GM21529 (cell line): ENCODE results near the gene COL19A1.
"Not testable (repeated sequence)": the region's sequence is repeated elsewhere in the genome, so short reads cannot be mapped to it uniquely, and the experiment has no call there.

Source experiments
- ATAC-seq: cut with Tn5 transposase; IDR thresholded peaks from one replicate; pipeline ENCODE4 v1.9.1; 2021; ENCODE audit not compliant: unreplicated experiment

The COL19A1 gene

DNA sequence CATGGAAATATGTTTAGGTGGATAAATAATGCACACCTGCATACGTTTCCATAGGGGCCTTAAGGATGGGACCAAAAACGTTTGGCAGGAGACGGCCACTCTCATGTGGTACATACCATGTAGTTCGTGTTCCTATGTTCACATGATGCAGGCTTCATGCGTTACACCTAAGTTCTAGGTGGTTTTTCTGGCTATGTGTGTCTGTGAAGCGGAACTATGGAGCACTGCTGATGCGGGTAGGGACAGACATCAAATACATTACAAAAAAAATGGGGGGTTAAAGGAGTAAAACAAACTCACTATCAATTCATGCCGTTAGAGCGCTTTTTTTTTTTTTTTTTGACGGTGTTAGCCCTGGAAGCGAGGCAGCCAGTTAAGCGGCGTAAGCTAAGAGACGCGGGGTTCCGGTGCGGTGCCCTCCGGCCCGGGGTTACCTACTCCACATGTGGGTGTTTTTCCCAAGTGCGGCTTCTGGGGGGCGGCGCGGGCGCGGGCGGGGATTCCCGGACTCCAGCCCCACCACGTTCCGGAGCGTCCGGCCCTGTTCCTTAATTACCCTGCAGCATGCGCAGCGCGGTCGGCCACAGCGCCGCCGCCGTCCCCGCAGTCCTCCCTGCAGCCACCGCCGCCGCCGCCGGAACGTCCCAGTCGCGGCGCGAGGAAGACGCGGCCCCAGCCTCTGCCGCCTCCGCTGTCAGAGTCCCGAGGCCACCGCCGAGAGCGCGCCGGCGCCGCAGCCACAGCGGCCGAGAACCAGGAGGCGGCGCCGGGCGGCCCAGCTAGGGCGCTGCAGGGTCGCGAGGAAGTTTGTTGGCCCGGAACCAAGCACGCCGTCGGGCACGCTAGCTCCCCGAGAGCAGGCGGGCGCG, 648 bp downstream of the COL19A1 start:
- ATAC-seq, result peak; percentile 66

GRCh38 chr6:69867639-69867976, 1.3 kb downstream of the COL19A1 start:
- no peak for ATAC-seq

- ATAC-seq, result no peak
These were observed 2.0 kb downstream of the COL19A1 start for GRCh38 chr6:69868252-69868804.

- ATAC-seq, result no peak
These were observed 2.6 kb downstream of the COL19A1 start for GRCh38 chr6:69868961-69869360.

DNA sequence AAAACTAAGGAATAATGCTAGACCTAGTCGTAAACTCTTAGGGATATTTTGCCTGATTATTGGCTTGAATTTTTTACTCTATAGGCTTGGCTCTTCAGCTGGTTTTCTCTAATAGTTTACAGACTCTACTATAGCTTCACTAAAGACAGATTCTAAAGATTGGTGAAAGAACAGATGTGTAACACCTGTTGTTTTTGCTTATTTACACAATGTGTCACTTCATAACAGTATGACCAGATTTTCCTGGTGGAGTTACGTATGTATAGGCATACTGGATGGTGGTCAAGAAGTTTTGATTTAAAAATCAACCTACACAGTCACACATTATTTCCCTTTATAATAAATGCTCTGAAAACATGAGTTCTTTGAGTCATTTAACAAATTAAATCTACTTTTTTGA, 4.8 kb downstream of the COL19A1 start:
- no peak for ATAC-seq

DNA sequence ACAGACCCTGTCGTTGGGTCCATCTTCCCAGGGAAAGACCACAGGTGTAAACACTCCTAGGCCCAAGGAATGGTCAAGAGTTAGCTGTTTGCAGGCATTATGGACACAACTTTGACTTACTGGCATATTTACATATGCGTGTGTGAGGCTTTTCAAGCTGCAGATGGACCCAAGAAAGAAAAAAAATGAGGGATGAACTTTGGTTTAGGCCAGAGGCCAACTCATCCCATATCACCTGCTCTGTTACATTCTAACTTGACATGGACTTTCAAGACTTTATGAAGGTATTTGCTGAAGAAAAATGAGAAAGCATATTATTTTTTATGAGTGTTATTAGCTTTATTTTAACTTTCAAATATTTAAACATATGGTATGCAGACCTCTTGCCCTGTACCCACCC, 6.9 kb downstream of the COL19A1 start:
- ATAC-seq, result no peak

DNA sequence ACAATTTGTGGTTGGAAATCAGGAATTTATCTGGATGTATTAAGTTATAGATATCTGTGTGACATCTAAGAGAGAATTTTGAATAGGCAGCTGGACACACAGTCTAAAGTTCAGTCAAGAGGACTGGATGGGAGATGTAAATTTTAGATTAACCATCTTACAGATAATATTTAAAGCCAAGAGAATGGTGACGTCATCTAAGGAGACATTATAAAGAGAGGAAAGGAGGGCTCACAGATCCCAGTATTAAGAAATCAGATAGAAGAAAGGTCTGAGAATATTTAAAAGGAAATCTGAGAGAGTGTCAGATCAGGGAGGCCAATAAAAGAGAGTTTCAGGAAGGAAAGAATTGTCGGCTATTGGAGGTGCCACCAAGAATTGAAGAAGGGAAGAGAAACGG, 9.4 kb downstream of the COL19A1 start:
- ATAC-seq, result no peak

DNA sequence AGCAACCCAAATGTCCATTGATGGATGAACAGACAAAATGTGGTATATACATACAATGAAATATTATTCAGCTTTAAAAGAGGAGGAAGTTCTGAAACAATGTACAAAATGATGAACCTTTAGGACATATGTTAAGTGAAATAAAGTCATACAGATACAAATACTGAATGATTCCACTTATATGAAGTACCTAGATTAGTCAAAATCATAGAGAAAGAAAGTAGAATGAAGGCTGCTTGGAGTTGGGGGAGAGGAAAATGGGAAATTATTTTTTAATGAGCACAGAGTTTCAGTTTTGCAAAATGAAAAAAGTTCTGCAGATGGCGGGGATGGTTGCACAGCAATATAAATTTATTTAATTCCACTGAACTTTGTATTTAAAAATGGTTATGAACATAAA, 12.4 kb downstream of the COL19A1 start:
- no peak for ATAC-seq

GRCh38 chr6:69880601-69881000, 14.2 kb downstream of the COL19A1 start:
- peak; percentile 37 for ATAC-seq

GRCh38 chr6:69881322-69882151, 15.2 kb downstream of the COL19A1 start:
- peak; percentile 85 for ATAC-seq

GRCh38 chr6:69883551-69883950, 17.2 kb downstream of the COL19A1 start:
- ATAC-seq, result no peak

GRCh38 chr6:69884231-69884630, 17.9 kb downstream of the COL19A1 start:
- no peak for ATAC-seq

GRCh38 chr6:69887026-69887425, 20.7 kb downstream of the COL19A1 start:
- ATAC-seq, result peak; percentile 37

DNA sequence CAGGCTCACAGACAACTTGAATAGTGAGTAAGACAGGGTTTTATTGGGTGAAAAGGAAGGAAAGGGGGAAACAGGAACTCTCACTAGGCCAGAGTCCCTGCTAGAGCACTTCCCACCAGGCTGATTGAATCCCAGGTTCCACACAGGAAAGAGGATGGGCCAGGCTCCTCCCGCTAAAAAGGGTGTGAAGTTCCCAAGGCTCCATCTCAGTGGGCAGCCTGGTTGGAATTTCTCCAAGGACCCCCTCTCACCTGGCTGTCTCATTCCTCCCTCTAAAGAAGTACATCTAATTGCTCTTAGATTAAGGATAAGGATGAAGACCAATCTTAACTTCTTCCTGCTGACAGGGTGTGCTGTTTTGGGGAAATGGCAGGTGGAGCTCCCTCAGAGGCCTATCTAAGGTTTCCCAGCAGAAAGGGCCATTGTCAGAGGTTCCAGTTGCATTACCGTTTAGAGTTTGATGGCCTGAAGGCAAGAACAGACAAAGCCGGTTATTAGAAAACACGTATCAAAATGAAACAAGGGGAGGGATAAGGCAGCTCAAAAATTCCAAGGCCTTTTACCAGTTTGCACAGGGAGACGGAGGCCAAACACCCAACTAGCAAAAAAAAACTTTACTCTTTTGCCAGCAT, 21.5 kb downstream of the COL19A1 start:
- no peak for ATAC-seq

DNA sequence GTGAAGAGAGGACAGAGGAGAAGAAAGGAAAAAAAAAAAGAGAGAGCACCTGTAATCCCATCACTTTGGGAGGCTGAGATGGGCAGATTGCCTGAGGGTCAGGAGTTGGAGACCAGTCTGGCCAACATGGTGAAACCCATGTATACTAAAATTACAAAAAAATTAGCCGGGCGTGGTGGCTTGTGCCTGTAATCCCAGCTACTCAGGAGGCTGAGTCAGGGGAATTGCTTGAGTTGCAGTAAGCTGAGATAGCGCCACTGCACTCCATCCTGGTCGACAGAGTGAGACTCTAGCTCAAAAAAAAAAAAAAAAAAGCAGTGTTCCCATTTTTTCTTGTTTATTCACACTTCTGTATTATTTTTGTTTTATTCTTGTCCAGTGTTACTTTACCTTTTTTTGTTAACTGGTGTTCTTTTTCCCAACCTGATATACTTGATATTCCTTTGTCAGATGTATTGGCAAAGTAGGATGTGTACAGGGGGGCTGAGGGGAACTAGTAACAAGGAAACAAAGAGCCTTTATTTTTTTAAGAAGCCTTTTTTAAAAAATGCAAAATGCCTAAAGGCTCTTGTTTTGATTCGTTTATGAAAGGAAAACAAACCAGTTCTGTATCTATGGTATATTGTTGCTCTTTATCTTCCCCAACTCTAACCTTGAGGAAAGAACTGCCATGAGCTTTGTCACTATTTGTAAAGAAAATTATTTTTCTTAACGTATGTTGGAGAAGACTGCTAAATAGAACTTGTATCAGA, 22.3 kb downstream of the COL19A1 start:
- ATAC-seq, result no peak

DNA sequence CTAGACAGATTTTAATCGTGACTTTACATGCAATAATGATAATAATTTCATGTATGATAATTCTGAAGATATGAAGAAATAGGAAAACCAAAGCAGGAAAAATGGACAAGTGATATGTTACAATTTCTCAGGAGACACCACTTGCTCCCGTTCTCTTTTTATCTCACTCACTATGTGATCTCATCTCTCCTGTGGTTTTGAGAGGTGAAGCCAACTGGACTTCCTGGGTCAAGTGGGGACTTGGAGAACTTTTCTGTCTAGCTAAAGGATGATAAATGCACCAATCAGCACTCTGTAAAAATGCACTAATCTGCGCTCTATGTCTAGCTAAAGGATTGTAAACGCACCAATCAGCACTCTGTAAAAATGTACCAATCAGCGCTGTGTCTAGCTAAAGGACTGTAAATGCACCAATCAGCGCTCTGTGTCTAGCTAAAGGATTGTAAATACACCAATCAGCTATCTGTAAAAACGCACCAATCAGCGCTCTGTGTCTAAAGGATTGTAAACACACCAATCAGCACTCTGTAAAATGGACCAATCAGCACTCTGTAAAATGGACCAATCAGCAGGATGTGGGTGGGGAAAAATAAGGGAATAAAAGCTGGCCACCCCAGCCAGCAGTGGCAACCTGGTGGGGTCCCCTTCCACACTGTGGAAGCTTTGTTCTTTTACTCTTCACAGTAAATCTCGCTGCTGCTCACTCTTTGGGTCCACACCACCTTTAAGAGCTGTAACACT, 23.0 kb downstream of the COL19A1 start:
- ATAC-seq, result not testable (repeated sequence)

- not testable (repeated sequence) for ATAC-seq
These were observed 26.2 kb downstream of the COL19A1 start for GRCh38 chr6:69892561-69892960.

GRCh38 chr6:69893266-69893665, 26.9 kb downstream of the COL19A1 start:
- not testable (repeated sequence) for ATAC-seq

DNA sequence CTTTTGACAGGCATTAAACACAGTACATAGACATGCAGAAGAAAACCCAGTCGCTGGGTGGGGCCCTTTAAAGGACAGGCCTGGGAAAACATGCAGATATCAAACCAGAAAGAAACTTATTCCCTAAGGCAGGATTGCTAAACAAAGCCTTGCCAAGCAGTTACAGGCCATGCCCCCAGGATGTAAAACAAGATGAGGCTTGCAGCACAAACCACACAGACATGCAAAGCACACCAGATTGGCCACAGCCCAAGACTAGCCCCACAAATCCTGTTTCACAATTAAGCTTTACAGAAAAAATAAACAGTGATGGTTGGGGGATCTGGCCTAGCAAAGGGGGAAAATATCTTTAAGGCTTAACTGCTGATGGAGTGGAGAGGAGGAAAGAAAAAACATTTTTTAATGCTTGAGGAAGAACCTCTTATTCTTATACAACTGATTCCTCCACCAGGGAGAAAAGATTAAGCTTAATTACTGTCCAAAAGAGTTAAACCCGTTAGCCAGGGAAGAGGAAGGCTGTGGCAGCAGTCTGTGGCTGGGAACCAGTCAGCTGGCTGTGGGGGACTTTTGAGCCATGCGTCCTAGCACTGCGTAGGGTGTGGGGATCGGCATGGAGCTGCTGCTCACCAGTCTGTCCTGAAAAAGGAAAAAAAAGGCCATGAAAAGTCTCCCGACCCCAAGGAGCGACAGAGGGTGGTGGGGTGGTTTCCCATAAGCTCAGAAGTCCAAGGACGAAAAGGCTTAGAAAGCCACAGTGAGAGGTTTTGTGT, 28.4 kb downstream of the COL19A1 start:
- peak; percentile 77 for ATAC-seq
